ENCODE results near the gene SP4. TPM values are rescaled to one million over a fixed set of nuclear protein-coding genes. Genes with fewer than 3 reads are reported as not detected.

Gene SP4
- total and polyA plus RNA-seq, 2 donors (not counting 1 experiment from before 2014, with no cell fraction given): 7.1 to 42.4 TPM

DNA sequence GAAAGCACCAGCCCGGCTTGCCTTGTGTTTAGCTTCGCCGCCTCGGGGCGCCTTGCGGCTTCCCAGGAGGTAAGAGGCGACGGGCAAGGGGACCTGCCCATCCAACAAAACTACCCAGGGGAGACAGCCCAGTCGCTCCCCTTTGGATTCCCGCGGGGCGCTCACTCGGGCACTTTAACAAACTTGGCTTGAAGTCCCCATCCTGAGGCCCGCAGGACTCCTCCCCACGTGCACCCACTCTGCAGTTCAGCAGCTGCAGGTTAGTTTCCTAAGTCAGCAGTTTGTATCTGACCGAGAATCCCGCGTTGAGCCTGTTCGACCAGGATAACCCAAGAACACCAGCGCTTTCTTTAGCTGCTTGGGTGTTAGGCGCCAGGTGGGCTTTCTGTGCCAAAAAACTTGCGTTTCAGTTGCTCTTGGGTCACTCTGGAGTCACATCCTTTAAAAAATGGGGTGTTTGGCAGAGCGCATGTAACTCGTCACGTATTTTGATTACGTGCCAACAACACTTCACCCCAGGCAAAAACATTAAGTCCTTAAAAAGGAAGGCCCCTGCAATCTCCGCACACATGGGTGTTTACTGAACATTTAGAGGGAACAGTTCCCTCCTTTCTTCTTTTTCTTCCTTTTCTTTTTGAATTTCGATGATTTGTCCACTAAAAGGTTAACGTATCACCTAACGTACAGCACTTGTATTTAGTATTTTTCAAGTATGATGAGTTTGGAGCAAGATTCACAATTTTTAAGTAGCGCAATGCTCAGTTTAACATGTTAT lies 115.8 kb downstream of the SP4 start:
- Histone ChIP-seq H3K27ac (ENCODE audit: low read length in 2 of 2) (no peak overlapping the region), H2AFZ (ENCODE audit: insufficient read depth, low read depth, low read length, poor library complexity, severe bottlenecking) (peak overlapping the region; percentile 36), H3K9ac (ENCODE audit: low read length) (peak overlapping the region; percentile 15), H3K36me3 (replicated peaks in 1 of 2; ENCODE audit: control extremely low read depth in 1 of 2, control insufficient read depth in 1 of 2, extremely low read depth in 1 of 2, insufficient read depth in 2 of 2, low read length in 1 of 2) (no peaks in the 10 kb centered on the region), H4K20me1 (ENCODE audit: control insufficient read depth, insufficient read depth, low read length, poor library complexity, severe bottlenecking) (no peaks in the 10 kb centered on the region), H3K27me3 (replicated peaks in 1 of 4; ENCODE audit: control extremely low read depth in 1 of 4, control insufficient read depth in 3 of 4, insufficient read depth in 4 of 4, low read length in 3 of 4) (peaks cover 0 to 31% (median 23%) of the 10 kb centered on the region in 4 experiments), H3K4me1 (ENCODE audit: control insufficient read depth in 2 of 2, insufficient read depth in 2 of 2, low read length in 2 of 2) (peaks cover 14 to 17% of the 10 kb centered on the region in 2 donors), H3K4me3 (ENCODE audit: control extremely low read depth in 1 of 5, extremely low read depth in 1 of 5, insufficient read depth in 1 of 5, low read depth in 2 of 5, low read length in 4 of 5) (peak overlapping the region in 3 of 5 experiments; percentile 27 to 35 (median 35)), H3K4me2 (replicated peaks; ENCODE audit: low read depth, low read length, poor library complexity, severe bottlenecking) (peak overlapping the region; percentile 69), H3K79me2 (ENCODE audit: control insufficient read depth, insufficient read depth, low read length) (no peaks in the 10 kb centered on the region), H3K9me3 (ENCODE audit: control extremely low read depth in 1 of 3, control insufficient read depth in 2 of 3, insufficient read depth in 1 of 3, low read length in 2 of 3) (no peaks in the 10 kb centered on the region)
- DNase-seq: peak; percentile 5
- Mint-ChIP-seq H3K27ac (no peak overlapping the region), H3K4me1 (peaks cover 13% of the 10 kb centered on the region), H3K9me3 (ENCODE audit: insufficient read depth) (no peaks in the 10 kb centered on the region), H3K27me3 (peaks cover 54% of the 10 kb centered on the region), H3K4me3 (peak overlapping the region; percentile 49)
- POLR2A ChIA-PET: no interaction called here
- intact Hi-C loops (cut with micrococcal nuclease): no loop called here
- no peak for ATAC-seq (ENCODE audit: low read depth)
- TF ChIP-seq EZH2 (IDR thresholded peaks at IDR 0.05; ENCODE audit: borderline replicate concordance, insufficient read depth, low read depth, low read length, poor library complexity, severe bottlenecking): no peak
- TF ChIP-seq, protein P1, sequence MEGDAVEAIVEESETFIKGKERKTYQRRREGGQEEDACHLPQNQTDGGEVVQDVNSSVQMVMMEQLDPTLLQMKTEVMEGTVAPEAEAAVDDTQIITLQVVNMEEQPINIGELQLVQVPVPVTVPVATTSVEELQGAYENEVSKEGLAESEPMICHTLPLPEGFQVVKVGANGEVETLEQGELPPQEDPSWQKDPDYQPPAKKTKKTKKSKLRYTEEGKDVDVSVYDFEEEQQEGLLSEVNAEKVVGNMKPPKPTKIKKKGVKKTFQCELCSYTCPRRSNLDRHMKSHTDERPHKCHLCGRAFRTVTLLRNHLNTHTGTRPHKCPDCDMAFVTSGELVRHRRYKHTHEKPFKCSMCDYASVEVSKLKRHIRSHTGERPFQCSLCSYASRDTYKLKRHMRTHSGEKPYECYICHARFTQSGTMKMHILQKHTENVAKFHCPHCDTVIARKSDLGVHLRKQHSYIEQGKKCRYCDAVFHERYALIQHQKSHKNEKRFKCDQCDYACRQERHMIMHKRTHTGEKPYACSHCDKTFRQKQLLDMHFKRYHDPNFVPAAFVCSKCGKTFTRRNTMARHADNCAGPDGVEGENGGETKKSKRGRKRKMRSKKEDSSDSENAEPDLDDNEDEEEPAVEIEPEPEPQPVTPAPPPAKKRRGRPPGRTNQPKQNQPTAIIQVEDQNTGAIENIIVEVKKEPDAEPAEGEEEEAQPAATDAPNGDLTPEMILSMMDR (IDR thresholded peaks at IDR 0.05): no peak
- under 1% methylated on average over 25 of the region's 31 CpGs for WGBS (ENCODE audit: insufficient coverage)
- CTCF ChIA-PET: no interaction called here

DNA sequence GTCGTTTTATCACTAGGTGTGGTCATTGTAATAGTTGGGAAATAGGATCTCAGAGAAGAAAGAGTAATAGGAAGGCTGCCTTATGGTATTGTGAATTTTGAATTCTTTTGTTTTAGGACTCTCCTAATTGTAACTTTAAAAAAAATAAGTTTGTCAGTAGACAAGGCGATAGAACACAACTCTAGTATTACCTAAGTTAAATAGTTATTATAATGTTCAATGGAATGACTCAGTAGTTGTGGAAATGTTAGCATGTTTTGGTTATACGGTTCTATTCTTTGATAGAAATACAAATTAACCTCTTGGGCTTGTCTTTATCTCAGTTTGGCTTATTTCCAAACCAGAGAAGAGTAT lies 116.4 kb downstream of the SP4 start:
- H3K79me2 ChIP-seq (ENCODE audit: control insufficient read depth, insufficient read depth, low read length): no peaks in the 10 kb centered on the region
- ATAC-seq (ENCODE audit: low read depth) (no peak), DNase-seq (no peak)
- no peak overlapping the region for H3K9ac ChIP-seq (ENCODE audit: low read length)
- no peak overlapping the region for H2AFZ ChIP-seq (ENCODE audit: insufficient read depth, low read depth, low read length, poor library complexity, severe bottlenecking)
- peaks cover 14 to 17% of the 10 kb centered on the region in 2 donors for H3K4me1 ChIP-seq (ENCODE audit: control insufficient read depth in 2 of 2, insufficient read depth in 2 of 2, low read length in 2 of 2)
- H3K4me2 ChIP-seq (replicated peaks; ENCODE audit: low read depth, low read length, poor library complexity, severe bottlenecking): no peak overlapping the region
- H3K27ac Mint-ChIP-seq: no peak overlapping the region
- H3K9me3 Mint-ChIP-seq (ENCODE audit: insufficient read depth): no peaks in the 10 kb centered on the region
- no peaks in the 10 kb centered on the region for H4K20me1 ChIP-seq (ENCODE audit: control insufficient read depth, insufficient read depth, low read length, poor library complexity, severe bottlenecking)
- WGBS (ENCODE audit: insufficient coverage): no CpG with 5 or more reads among the region's 3 CpGs
- H3K27me3 Mint-ChIP-seq: peaks cover 50% of the 10 kb centered on the region
- no peak for TF ChIP-seq EZH2 (IDR thresholded peaks at IDR 0.05; ENCODE audit: borderline replicate concordance, insufficient read depth, low read depth, low read length, poor library complexity, severe bottlenecking)
- TF ChIP-seq, protein P1 (IDR thresholded peaks at IDR 0.05): no peak
- no peaks in the 10 kb centered on the region for H3K36me3 ChIP-seq (replicated peaks in 1 of 2; ENCODE audit: control extremely low read depth in 1 of 2, control insufficient read depth in 1 of 2, extremely low read depth in 1 of 2, insufficient read depth in 2 of 2, low read length in 1 of 2)
- POLR2A ChIA-PET: interaction anchor here (0.5 kb wide), 1 partner anchor 400 kb away, joined by 8 read pairs; no protein-coding TSS in a partner anchor
- H3K4me3 ChIP-seq (ENCODE audit: control extremely low read depth in 1 of 5, extremely low read depth in 1 of 5, insufficient read depth in 1 of 5, low read depth in 2 of 5, low read length in 4 of 5): no peak overlapping the region
- peaks cover 0 to 31% (median 23%) of the 10 kb centered on the region in 4 experiments for H3K27me3 ChIP-seq (replicated peaks in 1 of 4; ENCODE audit: control extremely low read depth in 1 of 4, control insufficient read depth in 3 of 4, insufficient read depth in 4 of 4, low read length in 3 of 4)
- H3K4me1 Mint-ChIP-seq: peaks cover 13% of the 10 kb centered on the region
- H3K4me3 Mint-ChIP-seq: no peak overlapping the region
- intact Hi-C loops (cut with micrococcal nuclease): no loop called here
- no peak overlapping the region for H3K27ac ChIP-seq (ENCODE audit: low read length in 2 of 2)
- no peaks in the 10 kb centered on the region for H3K9me3 ChIP-seq (ENCODE audit: control extremely low read depth in 1 of 3, control insufficient read depth in 2 of 3, insufficient read depth in 1 of 3, low read length in 2 of 3)
- CTCF ChIA-PET: no interaction called here

Data from B cell (primary cell).